Breast epithelium (tissue), 3 donors: ENCODE results near the gene FOLH1.

Experiments used
- CTCF ChIP-seq, 3 donors: fragments of 450-650 bp; IDR thresholded peaks; one replicate each; pipeline ENCODE4 v1.5.1; 2016 to 2017; ENCODE audit warnings: antibody characterized with exemption in 3 of 3, mild to moderate bottlenecking in 3 of 3, moderate library complexity in 3 of 3
- POLR2A ChIP-seq: fragments of 450-650 bp; IDR thresholded peaks from one replicate; pipeline ENCODE4 v1.6.1; 2016; ENCODE audit warnings: antibody characterized with exemption, mild to moderate bottlenecking, moderate library complexity
- POLR2AphosphoS5 ChIP-seq, 3 donors: sonication (generic); formaldehyde crosslinking; IDR thresholded peaks; one replicate each; pipeline ENCODE4 v1.6.1; 2017; ENCODE audit warnings: antibody characterized with exemption in 3 of 3

- TF ChIP-seq POLR2A, result no peak
- no peak for TF ChIP-seq POLR2AphosphoS5 (IDR thresholded peaks at IDR 0.05)
- no peak for TF ChIP-seq CTCF (IDR thresholded peaks at IDR 0.05)
Measured at GRCh38 chr11:49208006-49208721, at the start of gene FOLH1.
